ENCODE results near the gene LY6G6F.

DNA sequence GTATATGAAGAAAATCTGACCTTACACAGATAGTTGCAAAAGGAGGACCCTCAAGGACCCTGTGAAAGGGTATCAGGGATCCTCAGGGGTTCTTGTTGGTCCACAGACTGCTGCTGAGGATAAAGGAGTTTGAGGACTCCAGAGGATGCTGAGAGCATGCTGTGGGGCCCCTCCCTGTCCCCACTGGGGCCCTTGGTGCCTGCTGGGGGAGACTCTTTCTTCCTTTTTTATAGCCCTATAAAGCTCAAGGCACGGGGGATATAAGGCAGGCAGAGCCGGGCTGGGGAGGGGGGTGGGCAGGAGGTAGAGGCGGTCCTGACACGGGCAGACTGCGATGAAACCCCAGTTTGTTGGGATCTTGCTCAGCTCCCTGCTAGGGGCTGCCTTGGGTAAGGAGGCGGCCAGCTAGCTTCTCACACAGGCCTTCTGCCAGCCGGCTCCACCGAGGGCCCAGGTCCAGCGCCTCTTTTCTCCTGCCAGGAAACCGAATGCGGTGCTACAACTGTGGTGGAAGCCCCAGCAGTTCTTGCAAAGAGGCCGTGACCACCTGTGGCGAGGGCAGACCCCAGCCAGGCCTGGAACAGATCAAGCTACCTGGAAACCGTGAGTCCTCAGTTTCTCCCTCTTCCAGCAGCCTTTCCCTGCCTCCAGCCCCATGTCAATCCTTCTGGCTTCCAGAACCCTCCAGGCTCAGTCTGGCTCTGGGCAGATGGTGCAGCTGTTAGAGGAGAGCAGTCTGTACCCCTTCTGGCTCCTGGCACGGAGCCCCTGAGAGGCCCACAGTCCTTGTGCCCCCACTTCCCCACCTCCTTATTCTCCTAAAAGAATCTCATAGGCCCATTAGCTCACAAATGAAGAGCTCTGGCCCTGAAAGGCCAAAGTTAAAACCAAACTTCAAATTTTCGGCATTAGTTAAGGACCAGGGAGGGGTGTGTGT, 8.6 kb downstream of the LY6G6F start, which contains the start of gene LY6G6D:
- TF ChIP-seq, protein P1, sequence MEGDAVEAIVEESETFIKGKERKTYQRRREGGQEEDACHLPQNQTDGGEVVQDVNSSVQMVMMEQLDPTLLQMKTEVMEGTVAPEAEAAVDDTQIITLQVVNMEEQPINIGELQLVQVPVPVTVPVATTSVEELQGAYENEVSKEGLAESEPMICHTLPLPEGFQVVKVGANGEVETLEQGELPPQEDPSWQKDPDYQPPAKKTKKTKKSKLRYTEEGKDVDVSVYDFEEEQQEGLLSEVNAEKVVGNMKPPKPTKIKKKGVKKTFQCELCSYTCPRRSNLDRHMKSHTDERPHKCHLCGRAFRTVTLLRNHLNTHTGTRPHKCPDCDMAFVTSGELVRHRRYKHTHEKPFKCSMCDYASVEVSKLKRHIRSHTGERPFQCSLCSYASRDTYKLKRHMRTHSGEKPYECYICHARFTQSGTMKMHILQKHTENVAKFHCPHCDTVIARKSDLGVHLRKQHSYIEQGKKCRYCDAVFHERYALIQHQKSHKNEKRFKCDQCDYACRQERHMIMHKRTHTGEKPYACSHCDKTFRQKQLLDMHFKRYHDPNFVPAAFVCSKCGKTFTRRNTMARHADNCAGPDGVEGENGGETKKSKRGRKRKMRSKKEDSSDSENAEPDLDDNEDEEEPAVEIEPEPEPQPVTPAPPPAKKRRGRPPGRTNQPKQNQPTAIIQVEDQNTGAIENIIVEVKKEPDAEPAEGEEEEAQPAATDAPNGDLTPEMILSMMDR (IDR thresholded peaks at IDR 0.05): no peak
- no peak for TF ChIP-seq POLR2A (IDR thresholded peaks at IDR 0.05)

Measured in thyroid gland (tissue), 4 donors.